Measurements from ENCODE around the gene HTRA1. TPM values are rescaled to one million over a fixed set of nuclear protein-coding genes. Genes with fewer than 3 reads are reported as not detected.

The HTRA1 gene
- total and polyA plus RNA-seq, 10 of the 15 experiments (the other 5 are each of a cell fraction or from before 2014, with no cell fraction given) = 0.13 TPM; not detected in 9

- ChIA-PET SMC1A (ENCODE audit: uncharacterized antibody, unreplicated experiment) (no interaction called here), POLR2A (no interaction called here), RAD21 (ENCODE audit: unreplicated experiment) (no interaction called here), CTCF (interaction anchor here (3.2 kb wide), 1 partner anchor 10 kb away, joined by 17 read pairs; no protein-coding TSS in a partner anchor)
- Histone ChIP-seq H2AFZ (ENCODE audit: control insufficient read depth, low read depth, low read length) (no peak overlapping the region), H4K20me1 (ENCODE audit: control insufficient read depth, insufficient read depth) (no peaks in the 10 kb centered on the region), H3K79me2 (ENCODE audit: control insufficient read depth, insufficient read depth, low read length) (no peaks in the 10 kb centered on the region), H3K36me3 (ENCODE audit: control insufficient read depth in 2 of 2, insufficient read depth in 2 of 2, low read length in 1 of 2) (no peaks in the 10 kb centered on the region), H3K4me3 (no peak overlapping the region), H3K4me1 (ENCODE audit: control insufficient read depth, insufficient read depth, low read length) (no peaks in the 10 kb centered on the region), H3K27me3 (replicated peaks in 1 of 2; ENCODE audit: control insufficient read depth in 2 of 2, insufficient read depth in 2 of 2, low read length in 1 of 2) (no peaks in the 10 kb centered on the region), H3K4me2 (ENCODE audit: control insufficient read depth, insufficient read depth) (no peak overlapping the region), H3K9ac (ENCODE audit: control insufficient read depth, insufficient read depth, low read length) (no peak overlapping the region), H3K27ac (ENCODE audit: control insufficient read depth, insufficient read depth) (no peak overlapping the region), H3K9me3 (replicated peaks; ENCODE audit: control insufficient read depth, insufficient read depth, low read length) (no peaks in the 10 kb centered on the region)
- WGBS (ENCODE audit: insufficient coverage, insufficient replicate concordance, low lambda C conversion rate, missing lambda C conversion rate) = 0% methylated on average over 1 of the region's 1 CpG
- TF ChIP-seq KDM1A (IDR thresholded peaks at IDR 0.05; ENCODE audit: borderline replicate concordance) (no peak), FOS (IDR thresholded peaks at IDR 0.05; ENCODE audit: borderline replicate concordance, extremely low read depth, insufficient read length) (no peak), MEF2B (IDR thresholded peaks at IDR 0.05; ENCODE audit: partially characterized antibody, poor library complexity, severe bottlenecking) (no peak), FOXM1 (IDR thresholded peaks at IDR 0.05; ENCODE audit: low read depth, low read length) (no peak), SREBF1 (IDR thresholded peaks at IDR 0.05; ENCODE audit: low read length) (no peak), HDAC2 (IDR thresholded peaks at IDR 0.05) (no peak), HDAC6 (IDR thresholded peaks at IDR 0.05; ENCODE audit: unreplicated experiment) (no peak), MTA3 (IDR thresholded peaks at IDR 0.05; ENCODE audit: borderline replicate concordance, low read length) (no peak), ATF3 (IDR thresholded peaks at IDR 0.05; ENCODE audit: borderline replicate concordance, extremely low read depth, low read depth, low read length) (no peak), USF1 (IDR thresholded peaks at IDR 0.05; ENCODE audit: borderline replicate concordance, extremely low read length, insufficient read depth, low read depth, low read length) (no peak), TARDBP (IDR thresholded peaks at IDR 0.05; ENCODE audit: borderline replicate concordance) (no peak), IKZF2 (IDR thresholded peaks at IDR 0.05) (no peak), IRF4 (IDR thresholded peaks at IDR 0.05; ENCODE audit: low read depth, low read length) (no peak)
- DNase-seq (ENCODE audit: low read depth, low spot score) (no peak), ATAC-seq (no peak), FAIRE-seq (no peak)
- in situ Hi-C loops (cut with MboI) (no loop called here), intact Hi-C loops (cut with micrococcal nuclease; ENCODE audit: unreplicated experiment) (no loop called here)
- no TSS peak for BruUV-seq (replicated peaks)
Measured at GRCh38 chr10:122445469-122445868, 15.9 kb upstream of the HTRA1 start.

Measured in GM12878 (cell line).